ENCODE results near the gene MRPL37. TPM values are rescaled to one million over a fixed set of nuclear protein-coding genes. Genes with fewer than 3 reads are reported as not detected.
A peak's percentile ranks its signal among the peaks of the same experiment; 100 is the strongest.

The MRPL37 gene
- total RNA-seq, 6 experiments from 2014 or later, result 56.2 to 108 (median 73.4) TPM

DNA sequence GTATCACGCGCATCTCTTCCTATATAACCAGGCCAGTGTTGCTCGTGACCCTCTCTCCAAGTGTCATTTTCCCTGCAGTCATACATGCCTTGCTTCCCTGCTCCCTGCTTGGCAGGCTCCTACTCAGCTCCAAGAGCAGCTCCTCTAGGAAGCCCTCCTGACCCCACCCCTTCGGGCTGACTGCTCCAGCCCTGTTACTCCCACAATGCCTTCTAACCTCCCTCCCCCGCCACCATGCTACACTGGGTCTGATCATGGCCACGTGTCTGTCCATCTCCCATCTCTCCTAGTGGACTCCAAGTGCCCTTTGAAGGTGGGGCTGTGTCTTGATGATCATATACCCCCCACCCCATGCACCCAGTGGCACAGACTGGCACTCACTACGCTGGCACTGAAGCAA, 44.7 kb downstream of the MRPL37 start:
- no peak for TF ChIP-seq POLR2A (IDR thresholded peaks at IDR 0.05)
- TF ChIP-seq, protein P1, sequence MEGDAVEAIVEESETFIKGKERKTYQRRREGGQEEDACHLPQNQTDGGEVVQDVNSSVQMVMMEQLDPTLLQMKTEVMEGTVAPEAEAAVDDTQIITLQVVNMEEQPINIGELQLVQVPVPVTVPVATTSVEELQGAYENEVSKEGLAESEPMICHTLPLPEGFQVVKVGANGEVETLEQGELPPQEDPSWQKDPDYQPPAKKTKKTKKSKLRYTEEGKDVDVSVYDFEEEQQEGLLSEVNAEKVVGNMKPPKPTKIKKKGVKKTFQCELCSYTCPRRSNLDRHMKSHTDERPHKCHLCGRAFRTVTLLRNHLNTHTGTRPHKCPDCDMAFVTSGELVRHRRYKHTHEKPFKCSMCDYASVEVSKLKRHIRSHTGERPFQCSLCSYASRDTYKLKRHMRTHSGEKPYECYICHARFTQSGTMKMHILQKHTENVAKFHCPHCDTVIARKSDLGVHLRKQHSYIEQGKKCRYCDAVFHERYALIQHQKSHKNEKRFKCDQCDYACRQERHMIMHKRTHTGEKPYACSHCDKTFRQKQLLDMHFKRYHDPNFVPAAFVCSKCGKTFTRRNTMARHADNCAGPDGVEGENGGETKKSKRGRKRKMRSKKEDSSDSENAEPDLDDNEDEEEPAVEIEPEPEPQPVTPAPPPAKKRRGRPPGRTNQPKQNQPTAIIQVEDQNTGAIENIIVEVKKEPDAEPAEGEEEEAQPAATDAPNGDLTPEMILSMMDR (IDR thresholded peaks at IDR 0.05), result no peak
- Histone ChIP-seq H3K4me1 (no peaks in the 10 kb centered on the region), H3K36me3 (peaks cover 0 to 9% (median 4%) of the 10 kb centered on the region in 4 donors), H3K9me3 (no peaks in the 10 kb centered on the region), H3K4me3 (no peak overlapping the region), H3K27ac (no peak overlapping the region), H3K27me3 (no peaks in the 10 kb centered on the region)
- DNase-seq (no peak), ATAC-seq (no peak)
- 81% methylated on average over 5 of the region's 7 CpGs for WGBS (ENCODE audit: insufficient coverage, low coverage, low lambda C conversion rate, missing lambda C conversion rate)
- intact Hi-C loops (cut with DNase I), result no loop called here

DNA sequence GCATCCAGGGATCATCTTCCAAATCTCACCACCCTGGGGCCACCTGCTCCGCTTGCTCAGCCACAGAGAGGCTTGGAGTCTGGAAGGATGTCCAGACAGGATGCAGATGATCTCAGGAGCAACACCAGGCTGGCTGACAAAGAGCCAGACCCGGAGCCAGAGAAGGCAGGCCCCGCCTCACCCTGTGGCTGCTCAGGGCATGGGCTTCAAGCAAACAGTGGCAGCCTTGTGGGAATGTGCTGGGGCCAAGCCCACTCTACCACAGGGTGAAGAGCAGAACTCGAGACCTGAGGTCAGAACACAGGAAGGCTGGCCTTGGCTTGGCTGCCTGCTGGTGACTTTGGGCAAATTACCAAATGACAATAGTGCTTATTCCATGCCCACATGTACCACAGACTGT, 45.5 kb downstream of the MRPL37 start:
- H3K27ac ChIP-seq, result no peak overlapping the region
- no peaks in the 10 kb centered on the region for H3K4me1 ChIP-seq
- 60% methylated on average over 1 of the region's 4 CpGs for WGBS (ENCODE audit: insufficient coverage, low coverage, low lambda C conversion rate, missing lambda C conversion rate)
- DNase-seq (no peak), ATAC-seq (peak in 2 of 4 donors; percentile 13 to 29)
- no peaks in the 10 kb centered on the region for H3K9me3 ChIP-seq
- H3K36me3 ChIP-seq, result peaks cover 0 to 9% (median 4%) of the 10 kb centered on the region in 4 donors
- intact Hi-C loops (cut with DNase I), result no loop called here
- no peaks in the 10 kb centered on the region for H3K27me3 ChIP-seq
- TF ChIP-seq, protein P1 (IDR thresholded peaks at IDR 0.05), result no peak
- TF ChIP-seq POLR2A (IDR thresholded peaks at IDR 0.05), result no peak
- no peak overlapping the region for H3K4me3 ChIP-seq

DNA sequence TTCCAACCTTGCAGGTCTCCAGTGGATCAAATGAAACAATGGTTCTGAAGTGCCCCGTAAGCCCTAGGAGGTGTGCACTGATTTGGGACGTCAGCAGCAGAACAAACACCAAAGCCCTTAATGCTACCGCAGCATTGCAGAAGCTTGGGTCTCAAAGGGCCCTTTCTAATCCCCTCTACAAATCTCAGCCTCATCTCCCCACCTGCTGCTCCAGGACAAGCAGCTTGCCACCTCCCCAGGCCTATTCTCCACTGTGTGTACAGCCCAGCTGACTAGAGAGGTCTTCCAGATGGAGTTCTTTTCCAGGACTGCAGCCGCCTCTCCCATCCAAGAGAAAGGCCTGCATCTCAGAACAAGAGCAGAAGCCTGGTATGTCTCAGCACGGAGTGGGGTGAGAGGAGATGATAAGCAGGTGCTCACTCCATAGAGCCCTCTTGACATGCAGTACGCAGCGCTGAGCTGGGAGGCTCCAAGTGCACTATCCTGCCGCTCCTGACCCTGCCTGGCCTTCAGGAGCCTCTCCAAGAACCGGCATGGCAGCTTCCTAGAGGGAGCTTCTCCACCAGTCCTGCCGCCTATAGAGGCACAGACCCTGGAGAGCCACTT, 46.3 kb downstream of the MRPL37 start:
- WGBS (ENCODE audit: insufficient coverage, low coverage, low lambda C conversion rate, missing lambda C conversion rate), result 90% methylated on average over 2 of the region's 10 CpGs
- Histone ChIP-seq H3K27me3 (no peaks in the 10 kb centered on the region), H3K4me1 (no peaks in the 10 kb centered on the region), H3K27ac (no peak overlapping the region), H3K9me3 (no peaks in the 10 kb centered on the region), H3K36me3 (peaks cover 0 to 9% (median 4%) of the 10 kb centered on the region in 4 donors), H3K4me3 (no peak overlapping the region)
- ATAC-seq, result no peak
- TF ChIP-seq, protein P1 (IDR thresholded peaks at IDR 0.05), result no peak
- no peak for TF ChIP-seq POLR2A (IDR thresholded peaks at IDR 0.05)
- intact Hi-C loops (cut with DNase I), result no loop called here
- DNase-seq, result no peak

DNA sequence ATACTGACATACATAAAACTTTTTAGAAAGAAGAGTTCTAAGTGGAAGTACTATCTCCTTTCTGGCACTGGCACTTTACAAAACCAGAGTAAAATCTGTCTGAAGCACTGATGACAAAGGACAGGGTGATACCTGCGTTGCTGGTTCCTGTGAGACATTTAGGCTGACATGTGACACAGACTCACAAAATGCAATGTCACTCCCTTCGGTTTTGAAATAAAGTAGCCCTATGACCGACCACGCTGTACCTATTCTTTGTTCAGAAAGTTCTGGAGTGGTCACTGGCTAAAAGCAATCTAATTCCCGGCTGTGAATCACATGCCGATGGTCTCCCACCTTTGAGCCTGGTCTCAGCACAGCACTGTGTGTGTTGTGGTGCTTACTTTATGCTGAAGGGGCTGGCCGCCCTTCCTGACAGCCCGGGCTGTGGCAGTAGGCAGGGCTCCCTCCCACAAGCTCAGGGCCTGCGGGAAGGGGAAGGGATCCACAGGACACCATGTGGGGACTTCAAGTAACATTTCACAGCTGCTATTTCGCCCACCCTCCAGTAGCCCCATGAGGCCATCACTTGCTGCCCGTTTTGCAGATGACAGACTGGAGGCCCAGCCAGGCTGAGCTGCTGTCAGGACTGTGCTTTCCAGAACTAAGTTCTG, 48.0 kb downstream of the MRPL37 start:
- ATAC-seq, result no peak
- DNase-seq, result no peak
- Histone ChIP-seq H3K4me3 (no peak overlapping the region), H3K36me3 (peaks cover 0 to 5% (median 3%) of the 10 kb centered on the region in 4 donors), H3K9me3 (no peaks in the 10 kb centered on the region), H3K27ac (no peak overlapping the region), H3K27me3 (no peaks in the 10 kb centered on the region), H3K4me1 (no peaks in the 10 kb centered on the region)
- TF ChIP-seq, protein P1 (IDR thresholded peaks at IDR 0.05), result no peak
- no peak for TF ChIP-seq POLR2A (IDR thresholded peaks at IDR 0.05)
- 95% methylated on average over 4 of the region's 11 CpGs for WGBS (ENCODE audit: insufficient coverage, low coverage, low lambda C conversion rate, missing lambda C conversion rate)
- intact Hi-C loops (cut with DNase I), result no loop called here

All from right lobe of liver (tissue), 6 donors.